ENCODE results near the gene LYST. TPM values are rescaled to one million over a fixed set of nuclear protein-coding genes. Genes with fewer than 3 reads are reported as not detected.

LYST gene
- total RNA-seq, 1 experiment from 2014 or later, result 23.9 TPM

GRCh38 chr1:235766794-235767285, 99.9 kb downstream of the LYST start:
- CTCF ChIA-PET, result interaction anchor here (0.5 to 1.8 kb wide), 5 partner anchors 16 to 685 kb away, joined by 3 to 7 read pairs (median 4); no protein-coding TSS in a partner anchor
- intact Hi-C loops (cut with micrococcal nuclease), result no loop called here
- no peak for TF ChIP-seq CTCF (IDR thresholded peaks at IDR 0.05; ENCODE audit: unreplicated experiment)
- no peak for DNase-seq (ENCODE audit: unreplicated experiment)
- Mint-ChIP-seq H3K36me3 (ENCODE audit: insufficient read depth, unreplicated experiment) (peaks cover 19% of the 10 kb centered on the region), H3K4me3 (ENCODE audit: unreplicated experiment) (no peak overlapping the region), H3K27ac (ENCODE audit: low read depth, unreplicated experiment) (no peak overlapping the region), H3K27me3 (ENCODE audit: insufficient read depth, unreplicated experiment) (no peaks in the 10 kb centered on the region), H3K4me1 (ENCODE audit: insufficient read depth, unreplicated experiment) (no peaks in the 10 kb centered on the region), H3K9me3 (ENCODE audit: unreplicated experiment) (no peaks in the 10 kb centered on the region)
- POLR2A ChIA-PET, result interaction anchor here (1.9 kb wide), 1 partner anchor 11 kb away, joined by 4 read pairs; no protein-coding TSS in a partner anchor
- BruUV-seq (replicated peaks), result no TSS peak

GRCh38 chr1:235763962-235764361, 102.7 kb downstream of the LYST start:
- no peak for TF ChIP-seq CTCF (IDR thresholded peaks at IDR 0.05; ENCODE audit: unreplicated experiment)
- no peaks in the 10 kb centered on the region for H3K9me3 Mint-ChIP-seq (ENCODE audit: unreplicated experiment)
- intact Hi-C loops (cut with micrococcal nuclease), result no loop called here
- H3K4me3 Mint-ChIP-seq (ENCODE audit: unreplicated experiment), result no peak overlapping the region
- no peak for DNase-seq (ENCODE audit: unreplicated experiment)
- no peaks in the 10 kb centered on the region for H3K27me3 Mint-ChIP-seq (ENCODE audit: insufficient read depth, unreplicated experiment)
- ChIA-PET CTCF (interaction anchor here (0.6 to 1.3 kb wide), 3 partner anchors 18 to 208 kb away, joined by 4 to 11 read pairs (median 6); no protein-coding TSS in a partner anchor), POLR2A (interaction anchor here (1.0 to 1.6 kb wide), 4 partner anchors 13 to 320 kb away, joined by 3 to 6 read pairs (median 4); no protein-coding TSS in a partner anchor)
- peaks cover 3% of the 10 kb centered on the region for H3K4me1 Mint-ChIP-seq (ENCODE audit: insufficient read depth, unreplicated experiment)
- H3K27ac Mint-ChIP-seq (ENCODE audit: low read depth, unreplicated experiment), result no peak overlapping the region
- no TSS peak for BruUV-seq (replicated peaks)
- peaks cover 13% of the 10 kb centered on the region for H3K36me3 Mint-ChIP-seq (ENCODE audit: insufficient read depth, unreplicated experiment)

- H3K27ac Mint-ChIP-seq (ENCODE audit: low read depth, unreplicated experiment), result no peak overlapping the region
- H3K4me1 Mint-ChIP-seq (ENCODE audit: insufficient read depth, unreplicated experiment), result peaks cover 12% of the 10 kb centered on the region
- DNase-seq (ENCODE audit: unreplicated experiment), result no peak
- no peak overlapping the region for H3K4me3 Mint-ChIP-seq (ENCODE audit: unreplicated experiment)
- H3K9me3 Mint-ChIP-seq (ENCODE audit: unreplicated experiment), result no peaks in the 10 kb centered on the region
- H3K27me3 Mint-ChIP-seq (ENCODE audit: insufficient read depth, unreplicated experiment), result no peaks in the 10 kb centered on the region
- intact Hi-C loops (cut with micrococcal nuclease), result no loop called here
- no peak for TF ChIP-seq CTCF (IDR thresholded peaks at IDR 0.05; ENCODE audit: unreplicated experiment)
- CTCF ChIA-PET, result interaction anchor here (0.6 to 5.0 kb wide), 5 partner anchors 9 to 1252 kb away, joined by 3 to 39 read pairs (median 4); no protein-coding TSS in a partner anchor
- POLR2A ChIA-PET, result interaction anchor here (0.8 to 1.7 kb wide), 7 partner anchors 9 to 431 kb away, joined by 3 to 8 read pairs (median 5); partner anchors contain the start of genes ARID4B, B3GALNT2 and GGPS1
- no TSS peak for BruUV-seq (replicated peaks)
- peaks cover 25% of the 10 kb centered on the region for H3K36me3 Mint-ChIP-seq (ENCODE audit: insufficient read depth, unreplicated experiment)
These were observed 107.4 kb downstream of the LYST start for GRCh38 chr1:235759336-235759735.

GRCh38 chr1:235758931-235759330, 107.8 kb downstream of the LYST start:
- Mint-ChIP-seq H3K4me1 (ENCODE audit: insufficient read depth, unreplicated experiment) (peaks cover 12% of the 10 kb centered on the region), H3K27ac (ENCODE audit: low read depth, unreplicated experiment) (no peak overlapping the region), H3K4me3 (ENCODE audit: unreplicated experiment) (no peak overlapping the region), H3K9me3 (ENCODE audit: unreplicated experiment) (no peaks in the 10 kb centered on the region), H3K27me3 (ENCODE audit: insufficient read depth, unreplicated experiment) (no peaks in the 10 kb centered on the region), H3K36me3 (ENCODE audit: insufficient read depth, unreplicated experiment) (peaks cover 29% of the 10 kb centered on the region)
- POLR2A ChIA-PET, result interaction anchor here (0.6 to 1.7 kb wide), 8 partner anchors 9 to 431 kb away, joined by 3 to 8 read pairs (median 4); partner anchors contain the start of genes ARID4B, B3GALNT2 and GGPS1
- CTCF ChIA-PET, result interaction anchor here (0.6 to 5.0 kb wide), 5 partner anchors 9 to 245 kb away, joined by 3 to 39 read pairs (median 7); no protein-coding TSS in a partner anchor
- no TSS peak for BruUV-seq (replicated peaks)
- DNase-seq (ENCODE audit: unreplicated experiment), result peak; percentile 100
- no peak for TF ChIP-seq CTCF (IDR thresholded peaks at IDR 0.05; ENCODE audit: unreplicated experiment)
- intact Hi-C loops (cut with micrococcal nuclease), result no loop called here
